IMR-90 (cell line): Measurements from ENCODE around the gene HOXD8. TPM values are rescaled to one million over a fixed set of nuclear protein-coding genes. Genes with fewer than 3 reads are reported as not detected.

Source experiments
- ATAC-seq: fragments of 200-7000 bp; cut with Tn5 transposase; 2 replicates; pipeline ENCODE4 v1.9.1; 2020; ENCODE audit warnings: low read depth, mild to moderate bottlenecking, moderate library complexity
- BruUV-seq: library from RNA; stranded (reverse); fragments of 400-500 nt; replicated peaks from 2 replicates; lab custom pipeline; 2021; lab: Mats Ljungman, UMichigan
- CTCF ChIA-PET: fragments of 300-600 bp; formaldehyde crosslinking; extraction: SDS; loops from one replicate; lab custom pipeline; 2021; ENCODE audit warnings: antibody characterized with exemption; lab: Yijun Ruan, JAX
- POLR2A ChIA-PET: fragments of 300-600 bp; sonication (Branson Sonifier 250); formaldehyde crosslinking; loops from one replicate; lab custom pipeline; 2022; ENCODE audit warnings: antibody characterized with exemption; ENCODE audit not compliant: unreplicated experiment; lab: Charles Lee
- DNase-seq: peaks from one replicate; pipeline ENCODE4 v3.0.0; 2013
- H2AFZ ChIP-seq: replicated peaks from 2 replicates; pipeline ENCODE3; 2013; ENCODE audit warnings: low read length, mild to moderate bottlenecking; ENCODE audit not compliant: poor library complexity
- H2AK5ac ChIP-seq: 2 replicates; pipeline ENCODE4 v1.6.1; 2013; ENCODE audit warnings: low read depth, low read length, inconsistent platforms
- H2AK9ac ChIP-seq: replicated peaks from 2 replicates; pipeline ENCODE3; 2013; ENCODE audit warnings: mild to moderate bottlenecking, low read depth, low read length, moderate library complexity; ENCODE audit not compliant: poor library complexity
- H2BK120ac ChIP-seq: 2 replicates; pipeline ENCODE4 v1.6.1; 2013; ENCODE audit warnings: low read depth, low read length, inconsistent platforms
- H2BK15ac ChIP-seq: 3 replicates; pipeline ENCODE4 v1.6.1; 2013; ENCODE audit warnings: low read depth, low read length, inconsistent platforms
- H2BK20ac ChIP-seq: 2 replicates; pipeline ENCODE4 v1.6.1; 2013; ENCODE audit warnings: low read depth, mild to moderate bottlenecking, inconsistent platforms, low read length, moderate library complexity
- H2BK5ac ChIP-seq: 2 replicates; pipeline ENCODE4 v1.6.1; 2013; ENCODE audit warnings: mild to moderate bottlenecking, low read depth, low read length, inconsistent platforms; ENCODE audit not compliant: poor library complexity, severe bottlenecking
- H3K14ac ChIP-seq: replicated peaks from 2 replicates; pipeline ENCODE4 v1.6.1; 2013; ENCODE audit warnings: low read depth, low read length, inconsistent platforms
- H3K18ac ChIP-seq: 2 replicates; pipeline ENCODE4 v1.6.1; 2013; ENCODE audit warnings: low read depth, low read length, control low read depth
- H3K23ac ChIP-seq: 2 replicates; pipeline ENCODE4 v1.6.1; 2013; ENCODE audit warnings: low read depth, low read length, inconsistent platforms
- H3K27ac ChIP-seq: 2 replicates; pipeline ENCODE4 v1.5.1; 2013; ENCODE audit warnings: mild to moderate bottlenecking, control low read depth, low read length; ENCODE audit not compliant: insufficient read depth
- H3K27me3 ChIP-seq: 2 replicates; pipeline ENCODE4 v1.6.1; 2013; ENCODE audit warnings: low read length; ENCODE audit not compliant: control insufficient read depth, insufficient read depth
- H3K36me3 ChIP-seq: 2 replicates; pipeline ENCODE4 v1.6.1; 2013; ENCODE audit warnings: low read length, mixed read lengths; ENCODE audit not compliant: control insufficient read depth, insufficient read depth
- H3K4ac ChIP-seq: 2 replicates; pipeline ENCODE4 v1.6.1; 2013; ENCODE audit warnings: low read depth, low read length, inconsistent platforms
- H3K4me1 ChIP-seq: 2 replicates; pipeline ENCODE4 v1.6.1; 2013; ENCODE audit warnings: low read length, mixed read lengths; ENCODE audit not compliant: control insufficient read depth, insufficient read depth
- H3K4me2 ChIP-seq: 2 replicates; pipeline ENCODE4 v1.6.1; 2013; ENCODE audit warnings: low read depth, mild to moderate bottlenecking, control low read depth, low read length, moderate library complexity
- H3K4me3 ChIP-seq: 2 replicates; pipeline ENCODE4 v1.5.1; 2013; ENCODE audit warnings: low read depth, mild to moderate bottlenecking, control low read depth, low read length, moderate library complexity; ENCODE audit not compliant: insufficient read depth
- H3K56ac ChIP-seq: 2 replicates; pipeline ENCODE4 v1.6.1; 2013; ENCODE audit warnings: low read length, inconsistent platforms; ENCODE audit not compliant: insufficient read depth; ENCODE audit errors: extremely low read depth
- H3K79me1 ChIP-seq, 2 experiments: 2 replicates each; pipeline ENCODE4 v1.6.1; 2013; ENCODE audit warnings: low read length in 2 of 2, inconsistent platforms in 1 of 2, low read depth in 1 of 2
- H3K9ac ChIP-seq: 2 replicates; pipeline ENCODE4 v1.6.1; 2013; ENCODE audit warnings: low read depth, low read length, control low read depth
- H3K9me1 ChIP-seq: 2 replicates; pipeline ENCODE4 v1.6.1; 2013; ENCODE audit warnings: low read length, inconsistent platforms; ENCODE audit not compliant: insufficient read depth
- H3K9me3 ChIP-seq: 2 replicates; pipeline ENCODE4 v1.6.1; 2013; ENCODE audit warnings: low read length; ENCODE audit not compliant: control insufficient read depth, insufficient read depth
- H4K20me1 ChIP-seq: 2 replicates; pipeline ENCODE4 v1.6.1; 2013; ENCODE audit warnings: low read length, inconsistent platforms; ENCODE audit not compliant: insufficient read depth
- H4K5ac ChIP-seq: 2 replicates; pipeline ENCODE4 v1.6.1; 2013; ENCODE audit warnings: mild to moderate bottlenecking, low read depth, low read length, control low read depth
- H4K8ac ChIP-seq, 2 experiments: 2 replicates each; pipeline ENCODE4 v1.6.1; 2013; ENCODE audit warnings: low read depth in 2 of 2, low read length in 2 of 2, control low read depth in 1 of 2, inconsistent platforms in 1 of 2
- H4K91ac ChIP-seq: 2 replicates; pipeline ENCODE4 v1.6.1; 2013; ENCODE audit warnings: low read depth, low read length, inconsistent platforms; ENCODE audit not compliant: insufficient read depth
- BHLHE40 ChIP-seq: fragments of 150-350 bp; IDR thresholded peaks from 2 replicates; pipeline ENCODE4 v1.6.1; 2016; ENCODE audit warnings: mild to moderate bottlenecking, low read depth, low read length
- CHD1 ChIP-seq: IDR thresholded peaks from 2 replicates; pipeline ENCODE4 v1.6.1; 2012; ENCODE audit warnings: low read depth, low read length, improper control_type of control experiment
- FOS ChIP-seq: fragments of 150-350 bp; IDR thresholded peaks from 2 replicates; pipeline ENCODE4 v1.6.1; 2016; ENCODE audit warnings: low read depth, low read length
- MAFK ChIP-seq: IDR thresholded peaks from 2 replicates; pipeline ENCODE4 v1.6.1; 2012; ENCODE audit warnings: low read depth, low read length, improper control_type of control experiment
- MAZ ChIP-seq: IDR thresholded peaks from 2 replicates; pipeline ENCODE4 v1.6.1; 2012; ENCODE audit warnings: low read depth, mild to moderate bottlenecking, low read length, improper control_type of control experiment, moderate library complexity, borderline replicate concordance
- MXI1 ChIP-seq: IDR thresholded peaks from 2 replicates; pipeline ENCODE4 v1.6.1; 2012; ENCODE audit warnings: low read depth, mild to moderate bottlenecking, low read length, moderate library complexity, borderline replicate concordance
- NFE2L2 ChIP-seq: fragments of 150-350 bp; IDR thresholded peaks from 2 replicates; pipeline ENCODE4 v1.6.1; 2016; ENCODE audit warnings: low read depth, mild to moderate bottlenecking, low read length
- POLR2A ChIP-seq: IDR thresholded peaks from 2 replicates; pipeline ENCODE4 v1.6.1; 2012; ENCODE audit warnings: mild to moderate bottlenecking, low read depth, low read length
- RAD21 ChIP-seq: IDR thresholded peaks from 2 replicates; pipeline ENCODE4 v1.6.1; 2012; ENCODE audit warnings: low read length, improper control_type of control experiment
- RCOR1 ChIP-seq: IDR thresholded peaks from 2 replicates; pipeline ENCODE4 v1.6.1; 2012; ENCODE audit warnings: mild to moderate bottlenecking, low read length, improper control_type of control experiment; ENCODE audit not compliant: insufficient replicate concordance
- WGBS, 2 experiments: methylation state at CpG; one replicate each; pipeline versions ENCODE4 v1.1.5 to v1.1.7; 2013; ENCODE audit warnings: missing lambda C conversion rate in 2 of 2; ENCODE audit not compliant: insufficient read length in 1 of 2; ENCODE audit errors: extremely low coverage in 2 of 2; 5-methylcytosine and 5-hydroxymethylcytosine counted together
- dilution Hi-C: fragments of 300-500 bp; cut with HindIII; formaldehyde crosslinking; loops from one replicate; pipeline ENCODE4 v1.14.3; 2018; ENCODE audit warnings: low sequenced_read_pairs; ENCODE audit not compliant: unreplicated experiment
- in situ Hi-C: fragments of 300-500 bp; cut with MboI; formaldehyde crosslinking; loops from 3 replicates; pipeline ENCODE4 v1.14.3; 2019; ENCODE audit warnings: low sequenced_read_pairs, inconsistent platforms, mixed read lengths
- intact Hi-C: fragments of 100-400 bp; cut with micrococcal nuclease; formaldehyde crosslinking; loops from 2 replicates; pipeline ENCODE4 v1.10.0; 2022
- polyA plus RNA-seq, 3 experiments: library from polyadenylated mRNA; depleted of rRNA; stranded (reverse); fragments of >200 nt; gene quantifications; 2 replicates each; pipeline ENCODE4 v1.2.3, GENCODE V29; 2012; ENCODE audit warnings: low replicate concordance in 1 of 3
- total RNA-seq: library from RNA; depleted of rRNA; stranded (reverse); fragments of >200 nt; gene quantifications from 2 replicates; pipeline ENCODE4 v1.2.3, GENCODE V29; 2012
- TF ChIP-seq, protein P1 (sequence below): fragments of 150-350 bp; IDR thresholded peaks from 2 replicates; pipeline ENCODE4 v1.6.1; 2016; ENCODE audit warnings: low read depth, mild to moderate bottlenecking, low read length, moderate library complexity, borderline replicate concordance
- TF ChIP-seq, protein P2 (sequence below): conservative IDR thresholded peaks from 2 replicates; pipeline ENCODE4 v1.5.1; 2012; ENCODE audit warnings: mild to moderate bottlenecking, low read depth, low read length, improper control_type of control experiment

Gene HOXD8
- total and polyA plus RNA-seq, 2 of the 4 experiments (the other 2 are of a cell fraction), result not detected

DNA sequence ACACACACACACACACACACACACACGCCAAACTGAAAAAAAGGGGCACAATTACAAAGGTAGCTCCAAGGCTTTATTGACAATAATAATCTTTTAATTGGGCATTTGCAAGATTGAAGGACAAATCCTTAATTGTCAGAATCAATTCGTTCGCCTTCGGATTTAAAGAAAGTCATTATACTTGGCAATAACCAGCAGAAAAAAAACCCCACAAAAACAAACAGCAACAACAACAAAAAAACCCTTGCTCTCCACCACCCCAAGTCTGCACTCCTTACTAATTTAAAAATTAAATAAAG lies 1.8 kb upstream of the HOXD8 start:
- Histone ChIP-seq H3K9me3 (no peaks in the 10 kb centered on the region; the same call in 1 of the 2 replicates), H2AK9ac (no peak overlapping the region), H3K23ac (no peak overlapping the region), H3K4me3 (no peak overlapping the region), H3K4ac (no peak overlapping the region), H3K27ac (no peak overlapping the region), H2BK5ac (no peak overlapping the region), H3K9ac (no peak overlapping the region), H3K27me3 (peaks cover 87% of the 10 kb centered on the region), H2AFZ (no peak overlapping the region), H3K4me2 (no peak overlapping the region), H4K8ac (no peak overlapping the region), H3K56ac (no peak overlapping the region), H2BK120ac (no peak overlapping the region), H4K5ac (no peak overlapping the region), H3K36me3 (no peaks in the 10 kb centered on the region), H3K4me1 (no peaks in the 10 kb centered on the region), H3K9me1 (no peaks in the 10 kb centered on the region), H4K20me1 (no peaks in the 10 kb centered on the region; the same call in 1 of the 2 replicates), H3K79me1 (no peaks in the 10 kb centered on the region), H2BK20ac (no peak overlapping the region), H3K14ac (no peak overlapping the region), H4K91ac (no peak overlapping the region), H2AK5ac (no peak overlapping the region), H3K18ac (no peak overlapping the region), H2BK15ac (no peak overlapping the region)
- BruUV-seq, result no TSS peak
- intact Hi-C loops, result loop anchor here (1.0 to 2.0 kb wide), 6 partner anchors 427 to 1631 kb away; no protein-coding TSS in a partner anchor
- ATAC-seq (no peak), DNase-seq (no peak)
- CTCF ChIA-PET, result interaction anchor here (0.6 to 3.7 kb wide), 15 partner anchors 13 to 1034 kb away, joined by 3 to 22 read pairs (median 4); no protein-coding TSS in a partner anchor
- dilution Hi-C loops, result no loop called here
- POLR2A ChIA-PET, result no interaction called here
- no CpG with 5 or more reads among the region's 4 CpGs for WGBS, 2 experiments
- in situ Hi-C loops, result loop anchor here (5.0 to 10.0 kb wide), 4 partner anchors 327 to 1027 kb away; no protein-coding TSS in a partner anchor
- TF ChIP-seq FOS (no peak), RCOR1 (no peak), POLR2A (no peak), BHLHE40 (no peak), CHD1 (no peak), MXI1 (no peak), MAZ (no peak), NFE2L2 (no peak), MAFK (no peak), RAD21 (no peak)
- TF ChIP-seq, protein P1, sequence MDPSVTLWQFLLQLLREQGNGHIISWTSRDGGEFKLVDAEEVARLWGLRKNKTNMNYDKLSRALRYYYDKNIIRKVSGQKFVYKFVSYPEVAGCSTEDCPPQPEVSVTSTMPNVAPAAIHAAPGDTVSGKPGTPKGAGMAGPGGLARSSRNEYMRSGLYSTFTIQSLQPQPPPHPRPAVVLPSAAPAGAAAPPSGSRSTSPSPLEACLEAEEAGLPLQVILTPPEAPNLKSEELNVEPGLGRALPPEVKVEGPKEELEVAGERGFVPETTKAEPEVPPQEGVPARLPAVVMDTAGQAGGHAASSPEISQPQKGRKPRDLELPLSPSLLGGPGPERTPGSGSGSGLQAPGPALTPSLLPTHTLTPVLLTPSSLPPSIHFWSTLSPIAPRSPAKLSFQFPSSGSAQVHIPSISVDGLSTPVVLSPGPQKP, result no peak
- TF ChIP-seq, protein P2, sequence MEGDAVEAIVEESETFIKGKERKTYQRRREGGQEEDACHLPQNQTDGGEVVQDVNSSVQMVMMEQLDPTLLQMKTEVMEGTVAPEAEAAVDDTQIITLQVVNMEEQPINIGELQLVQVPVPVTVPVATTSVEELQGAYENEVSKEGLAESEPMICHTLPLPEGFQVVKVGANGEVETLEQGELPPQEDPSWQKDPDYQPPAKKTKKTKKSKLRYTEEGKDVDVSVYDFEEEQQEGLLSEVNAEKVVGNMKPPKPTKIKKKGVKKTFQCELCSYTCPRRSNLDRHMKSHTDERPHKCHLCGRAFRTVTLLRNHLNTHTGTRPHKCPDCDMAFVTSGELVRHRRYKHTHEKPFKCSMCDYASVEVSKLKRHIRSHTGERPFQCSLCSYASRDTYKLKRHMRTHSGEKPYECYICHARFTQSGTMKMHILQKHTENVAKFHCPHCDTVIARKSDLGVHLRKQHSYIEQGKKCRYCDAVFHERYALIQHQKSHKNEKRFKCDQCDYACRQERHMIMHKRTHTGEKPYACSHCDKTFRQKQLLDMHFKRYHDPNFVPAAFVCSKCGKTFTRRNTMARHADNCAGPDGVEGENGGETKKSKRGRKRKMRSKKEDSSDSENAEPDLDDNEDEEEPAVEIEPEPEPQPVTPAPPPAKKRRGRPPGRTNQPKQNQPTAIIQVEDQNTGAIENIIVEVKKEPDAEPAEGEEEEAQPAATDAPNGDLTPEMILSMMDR, result no peak
